Neural cell (in vitro differentiated cells): ENCODE data around the gene CPO. TPM values are rescaled to one million over a fixed set of nuclear protein-coding genes. Genes with fewer than 3 reads are reported as not detected.

Experiments used
- H2AFZ ChIP-seq: fragments of 200-600, 300-800 bp; sonication (generic), shearing (Covaris generic); 2 replicates; pipeline ENCODE4 v1.6.0; 2014; ENCODE audit warnings: low read depth, mild to moderate bottlenecking, antibody characterized with exemption, low read length, moderate library complexity
- H3F3A ChIP-seq: fragments of 200-600 bp; shearing (Covaris generic); 2 replicates; pipeline ENCODE4 v1.6.1; 2016; ENCODE audit warnings: mild to moderate bottlenecking, moderate library complexity, mixed read lengths, antibody characterized with exemption, low read length; ENCODE audit not compliant: insufficient read depth, poor library complexity, severe bottlenecking
- H3K27ac ChIP-seq: fragments of 200-600, 300-800 bp; sonication (generic), shearing (Covaris generic); 2 replicates; pipeline ENCODE4 v1.5.1; 2014; ENCODE audit warnings: mild to moderate bottlenecking, low read length, moderate library complexity
- H3K27me3 ChIP-seq: fragments of 300-800, 200-600 bp; sonication (generic), shearing (Covaris generic); 2 replicates; pipeline ENCODE4 v1.6.0; 2014; ENCODE audit warnings: mild to moderate bottlenecking, low read depth, low read length, moderate library complexity; ENCODE audit not compliant: insufficient read depth
- H3K36me3 ChIP-seq: fragments of 300-800, 200-600 bp; sonication (generic), shearing (Covaris generic); 2 replicates; pipeline ENCODE4 v1.5.1; 2014; ENCODE audit warnings: mild to moderate bottlenecking, antibody characterized with exemption, low read length, moderate library complexity; ENCODE audit not compliant: insufficient read depth
- H3K4me2 ChIP-seq: fragments of 300-800, 200-600 bp; sonication (generic), shearing (Covaris generic); 2 replicates; pipeline ENCODE4 v1.6.0; 2014; ENCODE audit warnings: mild to moderate bottlenecking, low read length
- H3K4me3 ChIP-seq: fragments of 300-800, 200-600 bp; sonication (generic), shearing (Covaris generic); 2 replicates; pipeline ENCODE4 v1.5.1; 2014; ENCODE audit warnings: mild to moderate bottlenecking, low read length, moderate library complexity
- H3K79me2 ChIP-seq: fragments of 200-600 bp; shearing (Covaris generic); replicated peaks from 2 replicates; pipeline ENCODE4 v1.6.0; 2014; ENCODE audit warnings: mild to moderate bottlenecking, low read length, moderate library complexity; ENCODE audit not compliant: insufficient read depth
- H3K9ac ChIP-seq: fragments of 300-800, 200-600 bp; sonication (generic), shearing (Covaris generic); 2 replicates; pipeline ENCODE4 v1.6.1; 2016; ENCODE audit warnings: mild to moderate bottlenecking, low read length, mixed read lengths
- H3K9me2 ChIP-seq: fragments of 200-600 bp; shearing (Covaris generic); 2 replicates; pipeline ENCODE4 v1.6.1; 2016; ENCODE audit warnings: mild to moderate bottlenecking, low read length, mixed read lengths; ENCODE audit not compliant: insufficient read depth
- H3K9me3 ChIP-seq: fragments of 200-600, 300-800 bp; sonication (generic), shearing (Covaris generic); 2 replicates; pipeline ENCODE4 v1.6.1; 2016; ENCODE audit warnings: mild to moderate bottlenecking, mixed run types, low read length, moderate library complexity, mixed read lengths
- H4K20me1 ChIP-seq: fragments of 200-600 bp; shearing (Covaris generic); 2 replicates; pipeline ENCODE4 v1.6.1; 2016; ENCODE audit warnings: mild to moderate bottlenecking, mixed run types; ENCODE audit not compliant: insufficient read depth
- CTCF ChIP-seq: fragments of 450-650 bp; IDR thresholded peaks from 2 replicates; pipeline ENCODE4 v1.5.1; 2014; ENCODE audit warnings: antibody characterized with exemption, mild to moderate bottlenecking, moderate library complexity; ENCODE audit not compliant: poor library complexity, severe bottlenecking
- EP300 ChIP-seq: fragments of 450-650 bp; conservative IDR thresholded peaks from 2 replicates; pipeline ENCODE4 v1.6.1; 2014; ENCODE audit warnings: antibody characterized with exemption, mild to moderate bottlenecking, moderate library complexity; ENCODE audit not compliant: poor library complexity, severe bottlenecking
- EZH2 ChIP-seq: fragments of 200-600, 300-800 bp; shearing (Covaris generic), sonication (generic); IDR thresholded peaks from 2 replicates; pipeline ENCODE4 v1.6.1; 2014; ENCODE audit warnings: antibody characterized with exemption, low read length, borderline replicate concordance, mild to moderate bottlenecking; ENCODE audit not compliant: insufficient read depth, poor library complexity, severe bottlenecking
- MXI1 ChIP-seq: fragments of 450-650 bp; conservative IDR thresholded peaks from 2 replicates; pipeline ENCODE4 v1.6.1; 2014; ENCODE audit warnings: antibody characterized with exemption, mild to moderate bottlenecking; ENCODE audit not compliant: poor library complexity, severe bottlenecking
- POLR2AphosphoS5 ChIP-seq: IDR thresholded peaks from 2 replicates; pipeline ENCODE4 v1.6.1; 2012
- RAD21 ChIP-seq: fragments of 450-650 bp; conservative IDR thresholded peaks from 2 replicates; pipeline ENCODE4 v1.6.1; 2014; ENCODE audit warnings: antibody characterized with exemption, mild to moderate bottlenecking, moderate library complexity
- REST ChIP-seq: IDR thresholded peaks from 2 replicates; pipeline ENCODE4 v1.6.1; 2012; ENCODE audit warnings: borderline replicate concordance
- SMC3 ChIP-seq: fragments of 450-650 bp; conservative IDR thresholded peaks from 2 replicates; pipeline ENCODE4 v1.6.1; 2014; ENCODE audit warnings: antibody characterized with exemption, mild to moderate bottlenecking, moderate library complexity; ENCODE audit not compliant: poor library complexity
- TAF1 ChIP-seq: IDR thresholded peaks from 2 replicates; pipeline ENCODE4 v1.6.1; 2012; ENCODE audit warnings: low read depth
- polyA plus RNA-seq: library from polyadenylated mRNA; depleted of rRNA; stranded (reverse); fragments of >200 nt; gene quantifications from 2 replicates; pipeline ENCODE4 v1.2.3, GENCODE V29; 2014

The CPO gene
- polyA plus RNA-seq, 1 donor from 2014 or later = 1.2 TPM

GRCh38 chr2:206974551-206974950, 35.2 kb downstream of the CPO start:
- Histone ChIP-seq H3K9me3 (no peaks in the 10 kb centered on the region), H3K4me2 (no peak overlapping the region), H4K20me1 (no peaks in the 10 kb centered on the region), H2AFZ (no peak overlapping the region), H3K36me3 (no peaks in the 10 kb centered on the region), H3F3A (no peaks in the 10 kb centered on the region), H3K4me3 (no peak overlapping the region), H3K27ac (no peak overlapping the region), H3K79me2 (no peaks in the 10 kb centered on the region), H3K9ac (no peak overlapping the region), H3K9me2 (no peaks in the 10 kb centered on the region), H3K27me3 (no peaks in the 10 kb centered on the region)
- TF ChIP-seq MXI1 (no peak), EP300 (no peak), REST (no peak), RAD21 (no peak), POLR2AphosphoS5 (no peak), SMC3 (no peak), TAF1 (no peak), EZH2 (no peak), CTCF (no peak)

GRCh38 chr2:206978746-206979145, 39.4 kb downstream of the CPO start:
- Histone ChIP-seq H3K27me3 (no peaks in the 10 kb centered on the region), H3K9ac (no peak overlapping the region), H3K36me3 (no peaks in the 10 kb centered on the region), H3K4me3 (no peak overlapping the region), H3K27ac (no peak overlapping the region), H2AFZ (no peak overlapping the region), H3K4me2 (no peak overlapping the region), H3F3A (no peaks in the 10 kb centered on the region), H3K9me2 (no peaks in the 10 kb centered on the region), H3K79me2 (peaks cover 7% of the 10 kb centered on the region), H4K20me1 (no peaks in the 10 kb centered on the region), H3K9me3 (no peaks in the 10 kb centered on the region)
- TF ChIP-seq RAD21 (no peak), TAF1 (no peak), REST (no peak), MXI1 (no peak), EZH2 (no peak), SMC3 (no peak), EP300 (no peak), CTCF (no peak), POLR2AphosphoS5 (no peak)
